ENCODE data around the gene KMT2B. TPM values are rescaled to one million over a fixed set of nuclear protein-coding genes. Genes with fewer than 3 reads are reported as not detected.
"Not testable (repeated sequence)": the region's sequence is repeated elsewhere in the genome, so short reads cannot be mapped to it uniquely, and the experiment has no call there.

The KMT2B gene
- total and polyA plus RNA-seq, 2 of the 8 experiments (the other 6 are each of a cell fraction or from before 2014, with no cell fraction given): 26.7 to 38.6 TPM

DNA sequence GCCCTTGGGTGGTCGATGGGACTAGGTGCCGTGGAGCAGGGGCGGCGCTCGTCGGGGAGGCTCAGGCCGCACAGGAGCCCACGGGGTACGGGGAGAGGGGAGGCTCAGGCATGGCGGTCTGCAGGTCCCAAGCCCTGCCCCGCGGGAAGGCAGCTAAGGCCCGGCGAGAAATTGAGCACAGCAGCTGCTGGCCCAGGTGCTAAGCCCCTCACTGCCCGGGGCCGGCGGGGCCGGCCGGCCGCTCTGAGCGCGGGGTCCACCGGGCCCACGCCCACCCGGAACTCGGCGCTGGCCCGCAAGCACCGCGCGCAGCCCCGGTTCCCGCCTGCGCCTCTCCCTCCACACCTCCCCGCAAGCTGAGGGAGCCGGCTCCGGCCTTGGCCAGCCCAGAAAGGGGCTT is 26.7 kb upstream of the KMT2B start:
- H3K23ac ChIP-seq (ENCODE audit: insufficient read length); H2AFZ ChIP-seq (ENCODE audit: low read length); H3K27me3 ChIP-seq (replicated peaks in 1 of 4; ENCODE audit: control insufficient read depth in 3 of 4, extremely low read depth in 1 of 4, insufficient read depth in 3 of 4, low read length in 3 of 4); H3K4ac ChIP-seq (replicated peaks; ENCODE audit: insufficient read length, low read depth, low read length); H2AK5ac ChIP-seq (ENCODE audit: low read depth, low read length); H3K56ac ChIP-seq (replicated peaks; ENCODE audit: insufficient read length, low read depth, low read length); H3K4me2 ChIP-seq (ENCODE audit: insufficient read depth in 1 of 2, low read depth in 2 of 2, low read length in 2 of 2); H3K36me3 ChIP-seq (ENCODE audit: control insufficient read depth in 2 of 4, insufficient read depth in 4 of 4, low read length in 3 of 4); H3K4me1 ChIP-seq (replicated peaks in 1 of 4; ENCODE audit: control insufficient read depth in 3 of 4, insufficient read depth in 4 of 4, low read length in 3 of 4); FAIRE-seq; H3K4me3 ChIP-seq (ENCODE audit: extremely low read depth in 1 of 4, insufficient read depth in 2 of 4, low read depth in 3 of 4, low read length in 4 of 4); H3K9me3 ChIP-seq (ENCODE audit: insufficient read depth in 2 of 2, low read depth in 1 of 2, low read length in 1 of 2); DNase-seq (ENCODE audit: low read depth in 1 of 2, low spot score in 2 of 2); H4K5ac ChIP-seq (ENCODE audit: insufficient read length, low read depth, low read length); H2BK15ac ChIP-seq (ENCODE audit: low read length); H3K14ac ChIP-seq (ENCODE audit: insufficient read length); H2BK120ac ChIP-seq (replicated peaks; ENCODE audit: low read depth, low read length); H4K20me1 ChIP-seq (replicated peaks in 1 of 2; ENCODE audit: control insufficient read depth in 1 of 2, insufficient read depth in 2 of 2, low read length in 2 of 2); H4K8ac ChIP-seq (ENCODE audit: extremely low read depth, insufficient read depth, low read length); H3K79me1 ChIP-seq (ENCODE audit: low read depth, low read length); H3K23me2 ChIP-seq (ENCODE audit: low read depth, low read length); H4K91ac ChIP-seq (replicated peaks; ENCODE audit: insufficient read length, low read length); H3K9ac ChIP-seq (replicated peaks in 1 of 4; ENCODE audit: extremely low read depth in 1 of 4, low read depth in 3 of 4, low read length in 3 of 4); H3K27ac ChIP-seq (ENCODE audit: low read depth, low read length); H2BK12ac ChIP-seq (ENCODE audit: low read depth, low read length); H2BK20ac ChIP-seq (ENCODE audit: low read length); H3K18ac ChIP-seq (ENCODE audit: extremely low read depth, low read length); H3K79me2 ChIP-seq (ENCODE audit: control insufficient read depth in 1 of 2, insufficient read depth in 2 of 2, low read length in 2 of 2); H2BK5ac ChIP-seq (ENCODE audit: low read depth, low read length): not testable (repeated sequence)
- ChIA-PET POLR2A (ENCODE audit: partially characterized antibody) (interaction anchor here (0.6 to 1.4 kb wide), 5 partner anchors 9 to 51 kb away, joined by 3 to 5 read pairs (median 3); no protein-coding TSS in a partner anchor), CTCF (ENCODE audit: partially characterized antibody) (interaction anchor here (3.5 to 4.8 kb wide), 2 partner anchors 14 to 142 kb away, joined by 18 to 67 read pairs; partner anchors contain the start of gene ZBTB32)
- 99% methylated on average over 14 of the region's 37 CpGs; no CpG with 5 or more reads in 1 of the 2 experiments for WGBS, 2 experiments (ENCODE audit: extremely low coverage in 1 of 2, insufficient coverage in 1 of 2, insufficient read length in 1 of 2, insufficient replicate concordance in 2 of 2, low coverage in 1 of 2, low lambda C conversion rate in 2 of 2, missing lambda C conversion rate in 1 of 2)

Data from H1 (cell line).